ENCODE data around the gene TOGARAM1. TPM values are rescaled to one million over a fixed set of nuclear protein-coding genes. Genes with fewer than 3 reads are reported as not detected.

The TOGARAM1 gene
- total and polyA plus RNA-seq, 2 experiments from 2014 or later = 10.5 to 12.2 TPM

GRCh38 chr14:45041641-45042040, 79.7 kb downstream of the TOGARAM1 start:
- H3F3A ChIP-seq (ENCODE audit: insufficient read depth) = no peaks in the 10 kb centered on the region
- no peak overlapping the region for H3K27ac ChIP-seq
- in situ Hi-C loops (cut with MboI) = no loop called here
- no peak overlapping the region for H3K4me2 ChIP-seq (ENCODE audit: unreplicated experiment)
- 95 to 96% methylated on average over 5 of the region's 5 CpGs for WGBS, 2 experiments (ENCODE audit: low coverage in 1 of 2, low lambda C conversion rate in 2 of 2, missing lambda C conversion rate in 2 of 2)
- no peaks in the 10 kb centered on the region for H3K9me3 ChIP-seq (ENCODE audit: low read depth)
- TF ChIP-seq EZH2 (IDR thresholded peaks at IDR 0.05; ENCODE audit: insufficient read depth, poor library complexity, severe bottlenecking) = no peak
- TF ChIP-seq EZH2phosphoT487 (IDR thresholded peaks at IDR 0.05; ENCODE audit: insufficient read depth, low read depth) = no peak
- H2AFZ ChIP-seq = no peak overlapping the region
- peaks cover 16% of the 10 kb centered on the region; the same call in 1 of the 2 replicates for H3K36me3 ChIP-seq (ENCODE audit: low read depth)
- no peak overlapping the region for H3K9ac ChIP-seq
- H4K20me1 ChIP-seq (ENCODE audit: insufficient read depth) = no peaks in the 10 kb centered on the region
- no peaks in the 10 kb centered on the region for H3K79me2 ChIP-seq (ENCODE audit: insufficient read depth)
- no peaks in the 10 kb centered on the region for H3K27me3 ChIP-seq (replicated peaks; ENCODE audit: insufficient read depth)
- H3K9me2 ChIP-seq (ENCODE audit: insufficient read depth) = no peaks in the 10 kb centered on the region
- no peaks in the 10 kb centered on the region for H3K4me1 ChIP-seq (ENCODE audit: insufficient read depth)
- DNase-seq = no peak
- H3K4me3 ChIP-seq = no peak overlapping the region

DNA sequence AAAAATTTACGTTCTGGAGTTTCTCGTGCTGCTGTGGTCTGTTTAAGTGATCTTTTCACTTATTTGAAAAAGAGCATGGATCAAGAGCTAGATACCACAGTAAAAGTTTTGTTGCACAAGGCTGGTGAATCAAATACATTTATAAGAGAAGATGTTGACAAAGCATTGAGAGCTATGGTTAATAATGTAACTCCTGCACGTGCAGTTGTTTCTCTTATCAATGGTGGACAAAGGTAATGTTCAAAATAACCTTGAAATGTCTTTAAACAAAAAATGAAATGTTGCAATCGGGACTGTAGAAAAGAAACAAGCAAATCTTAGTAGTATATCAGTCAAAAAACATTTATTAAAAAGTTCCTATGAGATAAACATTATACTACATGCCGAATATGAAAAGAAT, 82.6 kb downstream of the TOGARAM1 start:
- Histone ChIP-seq H3K9me2 (ENCODE audit: insufficient read depth) (no peaks in the 10 kb centered on the region), H3K4me3 (no peak overlapping the region), H3K36me3 (ENCODE audit: low read depth) (peaks cover 21% of the 10 kb centered on the region; the same call in 1 of the 2 replicates), H4K20me1 (ENCODE audit: insufficient read depth) (no peaks in the 10 kb centered on the region), H3F3A (ENCODE audit: insufficient read depth) (no peaks in the 10 kb centered on the region), H3K9me3 (ENCODE audit: low read depth) (no peaks in the 10 kb centered on the region), H3K27me3 (replicated peaks; ENCODE audit: insufficient read depth) (no peaks in the 10 kb centered on the region), H3K79me2 (ENCODE audit: insufficient read depth) (no peaks in the 10 kb centered on the region), H3K4me2 (ENCODE audit: unreplicated experiment) (no peak overlapping the region), H3K4me1 (ENCODE audit: insufficient read depth) (no peaks in the 10 kb centered on the region), H3K9ac (no peak overlapping the region), H2AFZ (no peak overlapping the region), H3K27ac (no peak overlapping the region)
- in situ Hi-C loops (cut with MboI) = no loop called here
- TF ChIP-seq EZH2phosphoT487 (IDR thresholded peaks at IDR 0.05; ENCODE audit: insufficient read depth, low read depth) (no peak), EZH2 (IDR thresholded peaks at IDR 0.05; ENCODE audit: insufficient read depth, poor library complexity, severe bottlenecking) (no peak)
- 80% methylated on average over 5 of the region's 5 CpGs for whole genome bisulfite sequencing, 2 experiments (ENCODE audit: low coverage in 1 of 2, low lambda C conversion rate in 2 of 2, missing lambda C conversion rate in 2 of 2)
- no peak for DNase-seq

DNA sequence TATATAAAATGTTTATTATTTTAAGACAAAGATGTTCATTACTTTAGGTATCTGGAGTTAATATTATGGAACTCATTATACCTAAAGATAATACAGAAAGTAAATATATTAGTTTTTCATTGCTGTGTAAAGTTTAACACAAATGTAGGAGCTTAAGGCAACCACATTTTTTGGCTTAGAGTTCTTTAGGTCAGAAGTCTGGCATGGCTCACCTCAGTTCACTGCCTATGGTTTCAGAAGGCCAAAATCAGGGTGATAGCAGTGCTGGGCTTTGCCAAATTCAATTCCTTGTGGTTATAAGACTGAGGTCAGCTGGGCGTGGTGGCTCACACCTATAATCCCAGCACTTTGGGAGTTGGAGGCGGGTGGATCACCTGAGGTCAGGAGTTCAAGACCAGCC, 86.4 kb downstream of the TOGARAM1 start:
- Histone ChIP-seq H3K9me3 (ENCODE audit: low read depth) (no peaks in the 10 kb centered on the region), H3K4me2 (ENCODE audit: unreplicated experiment) (no peak overlapping the region), H3K9ac (no peak overlapping the region), H3F3A (ENCODE audit: insufficient read depth) (no peaks in the 10 kb centered on the region), H3K4me3 (no peak overlapping the region), H3K27me3 (replicated peaks; ENCODE audit: insufficient read depth) (no peaks in the 10 kb centered on the region), H4K20me1 (ENCODE audit: insufficient read depth) (no peaks in the 10 kb centered on the region), H2AFZ (no peak overlapping the region), H3K27ac (no peak overlapping the region), H3K79me2 (ENCODE audit: insufficient read depth) (no peaks in the 10 kb centered on the region), H3K4me1 (ENCODE audit: insufficient read depth) (no peaks in the 10 kb centered on the region), H3K9me2 (ENCODE audit: insufficient read depth) (no peaks in the 10 kb centered on the region), H3K36me3 (ENCODE audit: low read depth) (peaks cover 20% of the 10 kb centered on the region; the same call in 1 of the 2 replicates)
- in situ Hi-C loops (cut with MboI) = no loop called here
- DNase-seq = no peak
- TF ChIP-seq EZH2phosphoT487 (IDR thresholded peaks at IDR 0.05; ENCODE audit: insufficient read depth, low read depth) (no peak), EZH2 (IDR thresholded peaks at IDR 0.05; ENCODE audit: insufficient read depth, poor library complexity, severe bottlenecking) (no peak)
- 100% methylated on average over 2 of the region's 2 CpGs for WGBS, 2 experiments (ENCODE audit: low coverage in 1 of 2, low lambda C conversion rate in 2 of 2, missing lambda C conversion rate in 2 of 2)

GRCh38 chr14:45051180-45051579, 89.2 kb downstream of the TOGARAM1 start:
- Histone ChIP-seq H2AFZ (no peak overlapping the region), H3F3A (ENCODE audit: insufficient read depth) (no peaks in the 10 kb centered on the region), H3K27me3 (replicated peaks; ENCODE audit: insufficient read depth) (no peaks in the 10 kb centered on the region), H3K27ac (no peak overlapping the region), H4K20me1 (ENCODE audit: insufficient read depth) (no peaks in the 10 kb centered on the region), H3K4me1 (ENCODE audit: insufficient read depth) (no peaks in the 10 kb centered on the region), H3K79me2 (ENCODE audit: insufficient read depth) (peaks cover 5% of the 10 kb centered on the region; the same call in 1 of the 2 replicates), H3K36me3 (ENCODE audit: low read depth) (peaks cover 14% of the 10 kb centered on the region), H3K9me2 (ENCODE audit: insufficient read depth) (no peaks in the 10 kb centered on the region), H3K4me3 (no peak overlapping the region), H3K9ac (no peak overlapping the region), H3K9me3 (ENCODE audit: low read depth) (no peaks in the 10 kb centered on the region), H3K4me2 (ENCODE audit: unreplicated experiment) (no peak overlapping the region)
- no peak for TF ChIP-seq EZH2phosphoT487 (IDR thresholded peaks at IDR 0.05; ENCODE audit: insufficient read depth, low read depth)
- TF ChIP-seq EZH2 (IDR thresholded peaks at IDR 0.05; ENCODE audit: insufficient read depth, poor library complexity, severe bottlenecking) = no peak
- in situ Hi-C loops (cut with MboI) = no loop called here
- DNase-seq = peak; percentile 3

GRCh38 chr14:45051896-45052295, 89.9 kb downstream of the TOGARAM1 start:
- Histone ChIP-seq H3F3A (ENCODE audit: insufficient read depth) (no peaks in the 10 kb centered on the region), H4K20me1 (ENCODE audit: insufficient read depth) (no peaks in the 10 kb centered on the region), H2AFZ (no peak overlapping the region), H3K9ac (no peak overlapping the region), H3K4me3 (no peak overlapping the region), H3K27me3 (replicated peaks; ENCODE audit: insufficient read depth) (no peaks in the 10 kb centered on the region), H3K9me2 (ENCODE audit: insufficient read depth) (no peaks in the 10 kb centered on the region), H3K27ac (no peak overlapping the region), H3K4me2 (ENCODE audit: unreplicated experiment) (no peak overlapping the region), H3K79me2 (ENCODE audit: insufficient read depth) (peaks cover 11% of the 10 kb centered on the region; the same call in 1 of the 2 replicates), H3K9me3 (ENCODE audit: low read depth) (peaks cover 6% of the 10 kb centered on the region), H3K36me3 (ENCODE audit: low read depth) (peaks cover 10% of the 10 kb centered on the region), H3K4me1 (ENCODE audit: insufficient read depth) (no peaks in the 10 kb centered on the region)
- TF ChIP-seq EZH2phosphoT487 (IDR thresholded peaks at IDR 0.05; ENCODE audit: insufficient read depth, low read depth) (no peak), EZH2 (IDR thresholded peaks at IDR 0.05; ENCODE audit: insufficient read depth, poor library complexity, severe bottlenecking) (no peak)
- in situ Hi-C loops (cut with MboI) = no loop called here
- 99 to 100% methylated on average over 4 of the region's 4 CpGs for WGBS, 2 experiments (ENCODE audit: low coverage in 1 of 2, low lambda C conversion rate in 2 of 2, missing lambda C conversion rate in 2 of 2)
- no peak for DNase-seq

Data from GM23248 (cell line).